Measurements from ENCODE around the gene SAV1.
"Not testable (repeated sequence)": the region's sequence is repeated elsewhere in the genome, so short reads cannot be mapped to it uniquely, and the experiment has no call there.

The SAV1 gene

DNA sequence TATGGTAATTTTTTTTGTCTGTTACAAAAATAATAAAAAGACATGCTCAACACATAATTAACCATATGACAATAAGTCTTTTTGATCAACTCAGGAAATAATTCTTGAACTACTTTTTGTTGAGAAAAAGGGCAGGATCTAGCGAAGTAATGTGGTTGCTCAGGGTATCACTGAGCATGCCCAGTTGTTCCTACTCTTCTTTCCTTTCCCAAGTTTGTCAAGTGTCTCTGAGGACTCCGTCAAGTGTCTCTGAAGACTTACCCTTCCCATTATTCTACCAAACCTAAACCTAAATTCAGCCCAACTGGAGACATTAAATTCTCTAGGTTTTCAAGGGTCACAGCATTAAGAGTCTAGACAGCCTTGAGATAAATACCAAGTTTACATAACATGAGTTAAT lies 3.5 kb downstream of the SAV1 start:
- DNase-seq, result not testable (repeated sequence)

DNA sequence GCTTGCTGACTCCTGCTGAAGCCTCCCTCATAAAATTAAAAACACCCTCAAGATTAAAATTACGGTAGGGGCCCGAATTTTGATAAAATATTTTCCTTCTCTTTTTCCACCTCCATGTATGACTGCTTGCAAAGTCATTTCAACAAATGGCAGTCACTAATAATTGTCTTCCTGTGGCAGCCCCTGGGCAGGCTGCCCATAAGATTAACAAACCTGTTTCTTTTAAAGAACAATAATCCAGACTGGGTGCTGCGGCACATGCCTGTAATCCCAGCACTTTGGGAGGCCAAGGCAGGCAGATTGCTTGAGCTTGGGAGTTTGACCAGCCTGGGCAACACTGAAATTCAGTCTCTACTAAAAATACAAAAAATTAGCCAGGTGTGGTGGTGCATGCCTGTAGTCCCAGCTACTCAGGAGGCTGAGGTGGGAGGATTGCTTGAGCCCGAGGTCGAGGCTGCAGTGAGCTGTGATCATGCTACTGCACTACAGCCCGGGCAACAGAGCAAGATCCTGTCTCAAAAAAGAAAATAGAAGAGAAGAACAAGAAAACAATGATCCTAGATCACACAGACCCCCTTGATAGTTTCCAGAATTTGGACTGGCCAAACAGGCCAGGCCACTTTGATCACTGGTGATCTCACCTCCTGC lies 8.7 kb downstream of the SAV1 start:
- no peak for DNase-seq

DNA sequence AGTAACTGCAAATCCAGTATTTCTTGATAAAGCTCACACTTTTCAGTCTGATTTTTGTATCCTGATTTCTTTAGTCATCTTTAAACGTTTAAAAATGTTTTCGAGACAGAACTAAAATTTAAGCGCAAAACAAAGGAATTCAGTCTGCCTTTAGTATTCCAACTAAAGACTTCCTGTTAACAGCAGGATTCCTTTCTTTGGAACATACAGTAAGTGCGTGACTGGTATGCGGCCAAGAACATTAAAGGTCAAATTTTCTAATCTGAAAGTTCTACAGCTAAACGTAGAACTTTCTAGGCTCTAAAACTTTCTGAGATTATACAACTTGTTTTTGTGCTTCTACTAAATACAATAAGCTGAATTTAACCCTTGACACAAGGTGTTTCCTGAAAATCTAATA lies 9.9 kb downstream of the SAV1 start:
- no peak for DNase-seq

DNA sequence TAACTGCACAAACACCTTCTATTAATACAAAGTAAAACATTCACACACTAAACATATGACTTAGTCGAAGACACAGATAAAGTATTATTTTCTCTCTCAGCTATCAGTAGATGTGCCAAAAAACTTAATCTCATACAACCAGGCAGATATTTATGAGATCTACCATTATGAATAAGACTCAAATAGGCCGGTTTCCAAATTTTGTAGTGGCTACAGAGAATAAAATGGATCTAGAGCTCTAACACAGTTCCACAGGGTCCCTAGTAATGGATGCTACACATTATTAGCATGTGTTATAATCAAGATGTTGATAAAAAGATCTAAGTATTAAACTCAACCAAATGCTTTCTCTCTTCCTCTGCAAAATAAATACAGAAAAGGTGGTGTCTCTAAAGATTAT lies 10.4 kb downstream of the SAV1 start:
- no peak for DNase-seq

DNA sequence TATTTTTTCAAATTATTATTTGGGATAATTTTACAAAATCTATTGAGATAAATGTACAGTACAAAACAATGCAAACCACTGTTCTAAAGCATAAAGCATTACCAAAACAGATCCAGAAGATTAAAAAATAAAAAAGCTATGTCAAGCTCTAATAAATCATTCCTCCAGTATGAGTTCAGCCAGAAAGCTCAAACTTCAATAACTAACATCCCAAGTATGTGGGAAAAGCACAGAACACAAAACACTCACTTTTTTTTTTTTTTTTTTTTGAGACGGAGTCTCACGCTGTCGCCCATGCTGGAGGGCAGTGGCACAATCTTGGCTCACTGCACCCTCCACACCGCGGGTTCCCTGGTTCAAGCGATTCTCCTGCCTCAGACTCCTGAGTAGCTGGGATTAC lies 11.3 kb downstream of the SAV1 start:
- DNase-seq, result no peak

DNA sequence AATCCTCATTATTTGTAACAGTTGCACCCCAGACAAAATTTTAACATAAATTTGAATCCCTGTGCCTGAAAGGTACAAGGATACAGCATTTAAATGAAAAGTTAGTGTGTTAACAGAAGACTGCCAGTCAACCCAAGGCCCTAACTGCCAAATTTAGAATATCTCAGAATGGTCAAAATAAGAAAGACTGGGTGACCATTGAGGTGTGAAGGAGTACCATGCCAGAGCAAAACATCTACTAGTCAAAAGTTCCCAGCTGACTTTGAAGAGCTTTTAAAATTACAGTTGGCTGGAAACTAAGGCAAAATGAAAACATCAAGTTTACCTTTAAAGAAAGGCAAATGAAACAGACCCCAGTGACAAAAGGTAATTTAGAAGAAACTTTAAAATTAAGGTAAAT lies 18.4 kb downstream of the SAV1 start:
- no peak for DNase-seq

DNA sequence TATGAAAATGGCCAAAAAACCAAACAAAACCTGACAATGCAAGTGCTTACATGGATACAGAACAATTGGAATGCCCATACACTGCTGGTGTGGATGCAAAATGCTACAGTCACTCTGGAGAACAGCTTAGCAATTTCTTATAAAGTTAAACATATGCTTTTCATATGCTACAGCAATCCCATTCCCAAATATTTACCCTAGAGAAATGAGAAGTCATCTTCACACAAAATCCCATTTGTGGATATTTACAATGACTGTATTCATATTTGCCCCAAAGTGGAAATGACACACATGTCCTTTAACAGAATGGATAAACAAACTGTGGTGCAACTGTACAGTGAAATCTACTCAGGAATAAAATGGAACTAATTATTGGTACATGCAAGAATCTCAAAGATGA lies 20.4 kb downstream of the SAV1 start:
- no peak for DNase-seq

- no peak for DNase-seq
Observed at GRCh38 chr14:50647282-50647681, 20.8 kb downstream of the SAV1 start.

DNA sequence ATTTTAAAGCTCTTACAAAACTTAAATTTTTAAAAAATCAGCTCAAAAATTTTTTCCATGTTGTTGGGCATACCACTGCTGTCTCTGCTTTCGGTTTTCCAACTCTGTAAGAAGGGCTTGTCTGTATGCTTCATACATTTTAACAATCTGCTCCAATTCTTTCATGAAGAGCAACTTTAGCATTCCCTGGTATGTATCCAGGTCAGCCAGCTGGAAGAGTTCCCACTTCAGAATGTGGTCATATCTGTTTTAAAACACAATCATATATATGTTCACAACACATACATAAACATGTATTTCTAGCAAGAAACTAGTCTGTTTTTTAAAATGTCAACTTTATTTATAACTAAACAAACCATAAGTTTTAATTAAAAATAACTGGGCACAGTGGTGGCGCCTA lies 33.0 kb downstream of the SAV1 start:
- no peak for DNase-seq

GRCh38 chr14:50633954-50634353 lies 34.2 kb downstream of the SAV1 start:
- no peak for DNase-seq

GRCh38 chr14:50631408-50631821 lies 36.7 kb downstream of the SAV1 start:
- no peak for DNase-seq

GRCh38 chr14:50624947-50625346 lies 43.2 kb downstream of the SAV1 start:
- not testable (repeated sequence) for DNase-seq

DNA sequence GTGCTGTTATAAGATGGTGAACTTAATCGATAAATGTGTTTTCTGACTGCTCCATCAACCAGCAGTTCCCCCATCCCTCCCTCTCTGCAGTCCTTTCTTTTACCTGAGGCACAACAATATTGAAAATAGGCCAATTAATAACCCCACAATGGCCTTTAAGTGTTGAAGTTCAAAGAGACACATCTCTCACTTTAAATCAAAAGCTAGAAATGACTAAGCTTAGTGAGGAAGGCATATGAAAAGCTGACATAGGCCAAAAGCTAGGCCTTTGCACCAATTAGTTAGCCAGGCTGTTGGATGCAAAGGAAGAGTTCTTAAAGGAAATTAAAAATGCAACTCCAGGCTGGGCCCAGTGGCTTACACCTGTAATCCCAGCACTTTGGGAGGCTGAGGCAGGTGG lies 43.7 kb downstream of the SAV1 start:
- DNase-seq, result no peak

GRCh38 chr14:50622978-50623377 lies 45.1 kb downstream of the SAV1 start:
- DNase-seq, result no peak

DNA sequence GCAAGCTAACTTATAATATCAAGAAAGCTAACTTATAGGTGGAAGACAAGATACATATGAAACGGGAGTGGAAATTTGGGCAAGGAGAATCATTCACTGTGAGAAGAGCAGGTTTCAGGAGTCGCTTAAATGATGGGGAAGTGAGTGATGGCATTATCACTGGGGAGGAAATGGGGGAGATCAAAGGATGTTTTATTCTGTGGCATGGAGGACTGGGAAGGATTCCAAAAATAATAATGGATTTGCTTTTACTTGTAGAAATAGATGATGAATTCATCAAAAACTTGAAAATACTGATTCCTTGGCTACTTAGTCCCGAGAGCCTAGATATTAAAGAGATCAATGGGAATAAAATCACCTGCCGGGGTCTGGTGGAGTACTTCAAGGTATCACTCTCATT lies 47.8 kb downstream of the SAV1 start:
- DNase-seq, result no peak

DNA sequence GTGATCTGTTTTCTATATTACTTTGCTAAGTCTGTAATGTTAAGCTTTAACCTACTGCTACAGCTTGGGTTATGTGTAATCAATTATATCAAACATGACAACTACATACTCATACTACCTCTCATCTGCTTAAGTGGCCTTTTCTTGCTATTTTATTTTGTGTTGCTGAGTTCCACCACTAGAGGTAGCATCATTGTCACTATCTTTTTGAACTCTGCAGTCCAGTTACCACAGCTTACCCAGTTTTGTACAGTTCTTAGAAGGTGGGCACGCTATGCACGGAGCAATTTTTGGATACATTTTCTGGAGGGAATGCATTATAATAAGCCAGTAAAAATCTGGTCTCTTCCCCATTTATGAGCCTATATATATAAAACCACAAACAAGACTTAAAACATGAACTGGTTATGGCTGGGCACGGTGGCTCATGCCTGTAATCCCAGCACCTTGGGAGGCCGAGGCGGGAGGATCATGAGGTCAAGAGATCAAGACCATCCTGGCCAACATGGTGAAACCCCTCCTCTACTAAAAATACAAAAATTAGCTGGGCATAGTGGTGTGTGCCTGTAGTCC lies 48.5 kb downstream of the SAV1 start:
- DNase-seq, result no peak

DNA sequence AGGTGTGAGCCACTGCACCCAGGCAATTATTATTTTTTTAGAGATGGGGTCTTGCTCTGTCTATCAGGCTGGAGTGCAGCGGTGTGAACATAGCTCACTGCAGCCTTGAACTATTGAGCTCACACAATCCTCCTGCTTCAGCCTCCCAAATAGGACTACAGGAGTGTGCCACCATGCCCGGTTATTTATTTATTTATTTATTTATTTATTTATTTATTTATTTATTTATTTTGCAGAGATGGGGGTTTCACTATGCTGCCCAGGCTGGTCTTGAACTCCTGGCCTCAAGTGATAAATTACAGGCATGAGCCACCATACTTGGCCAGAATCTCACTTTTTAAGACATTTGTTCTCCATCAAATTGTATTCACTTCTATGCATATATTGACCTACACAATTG lies 51.8 kb downstream of the SAV1 start:
- no peak for DNase-seq

DNA sequence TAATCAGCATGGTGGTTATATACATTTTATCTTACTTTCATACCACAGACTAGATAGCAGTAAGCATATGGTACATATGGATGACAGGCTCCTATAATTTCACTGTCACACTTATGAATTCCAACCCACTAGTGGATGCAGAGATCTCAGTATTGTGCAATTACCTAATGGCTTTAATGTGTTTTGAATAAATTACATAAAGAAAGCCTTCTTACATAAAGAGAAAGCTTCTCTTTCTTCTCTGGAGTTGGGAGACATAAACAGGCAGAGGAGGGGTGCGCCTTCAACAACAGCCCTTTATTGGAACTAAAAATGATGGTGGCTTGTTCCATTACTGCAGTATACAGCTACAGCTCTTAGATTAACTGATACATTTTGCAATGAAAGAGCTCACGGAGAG lies 52.6 kb downstream of the SAV1 start:
- DNase-seq, result no peak

GRCh38 chr14:50615056-50615455 lies 53.0 kb downstream of the SAV1 start:
- DNase-seq, result no peak

DNA sequence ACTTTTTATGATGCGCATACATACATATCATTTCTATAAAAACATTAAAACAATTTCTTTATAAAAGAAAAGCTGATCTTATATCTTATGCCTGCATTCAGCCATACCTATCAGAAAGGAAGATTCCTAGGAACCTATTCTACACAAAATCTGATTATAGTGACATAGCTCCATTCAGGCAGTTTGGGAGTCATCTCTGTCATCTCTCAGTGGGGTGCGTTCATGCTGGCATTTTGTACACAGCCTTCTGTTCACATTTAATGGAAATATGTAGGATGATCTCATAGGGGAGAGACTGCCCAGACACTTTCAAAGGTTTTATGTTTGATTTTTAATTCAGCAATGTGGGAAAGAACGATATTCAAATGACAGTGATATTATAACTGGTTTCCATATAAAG lies 55.3 kb downstream of the SAV1 start:
- no peak for DNase-seq

DNA sequence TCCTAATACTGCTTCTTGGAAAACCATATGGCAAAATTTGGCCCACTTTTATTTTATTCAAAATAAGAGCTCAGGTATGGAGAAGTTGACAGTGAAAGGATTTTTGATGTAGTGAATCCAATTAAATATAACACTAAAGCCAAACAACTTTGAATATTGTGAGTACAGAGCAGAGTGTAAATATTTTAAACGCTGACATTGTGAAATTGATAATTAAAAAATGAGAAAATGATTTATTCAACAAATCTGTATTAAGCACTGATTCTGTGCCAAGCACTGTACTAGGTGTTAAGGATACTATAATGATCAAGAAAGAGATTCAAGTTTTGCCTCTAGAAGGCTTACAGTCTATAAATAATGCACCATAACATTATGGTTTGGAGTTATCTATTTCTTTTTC lies 57.6 kb downstream of the SAV1 start:
- DNase-seq, result no peak

DNA sequence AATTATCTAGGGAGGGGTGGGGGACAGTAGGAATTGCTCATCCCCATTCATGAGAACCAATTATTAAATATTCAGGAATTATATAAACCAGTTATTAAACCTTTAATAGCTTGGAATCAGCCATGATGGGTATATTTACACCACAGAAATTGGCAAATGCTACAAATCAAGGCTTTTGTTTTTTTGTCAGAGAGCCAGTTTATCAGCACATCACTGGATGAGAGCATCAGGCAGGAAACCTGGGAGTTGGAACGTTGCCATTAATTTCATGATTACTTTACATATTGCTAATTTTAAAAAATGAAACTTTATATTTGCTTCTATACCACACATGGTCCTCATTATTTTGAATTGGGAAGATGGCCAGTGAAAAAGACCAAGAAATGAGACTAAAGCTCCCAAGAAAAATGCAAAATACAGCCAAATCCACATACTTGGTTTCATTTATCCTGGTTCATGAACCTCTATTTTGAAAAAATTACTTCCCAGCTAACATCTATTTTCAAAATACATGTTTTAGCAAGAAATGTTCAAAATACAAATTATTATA lies 59.7 kb downstream of the SAV1 start:
- DNase-seq, result no peak

DNA sequence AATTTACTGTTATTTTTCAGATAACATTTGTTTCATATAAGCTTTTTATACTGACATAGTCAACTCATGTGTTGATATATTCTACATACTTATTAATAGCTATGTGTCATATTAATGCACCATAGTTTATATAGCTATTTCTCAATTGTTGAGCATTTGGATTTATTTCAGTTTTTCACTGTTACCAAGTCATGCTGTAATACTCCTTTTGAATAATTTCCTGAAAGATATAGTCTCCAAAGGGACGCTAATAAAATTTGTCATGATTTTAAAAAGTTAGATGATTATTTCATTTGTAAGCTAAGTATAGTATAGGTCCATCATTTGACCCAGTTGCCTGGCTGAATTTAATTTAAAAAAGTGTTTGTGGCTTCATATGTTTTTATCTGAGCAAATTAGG lies 60.3 kb downstream of the SAV1 start:
- DNase-seq, result no peak

DNA sequence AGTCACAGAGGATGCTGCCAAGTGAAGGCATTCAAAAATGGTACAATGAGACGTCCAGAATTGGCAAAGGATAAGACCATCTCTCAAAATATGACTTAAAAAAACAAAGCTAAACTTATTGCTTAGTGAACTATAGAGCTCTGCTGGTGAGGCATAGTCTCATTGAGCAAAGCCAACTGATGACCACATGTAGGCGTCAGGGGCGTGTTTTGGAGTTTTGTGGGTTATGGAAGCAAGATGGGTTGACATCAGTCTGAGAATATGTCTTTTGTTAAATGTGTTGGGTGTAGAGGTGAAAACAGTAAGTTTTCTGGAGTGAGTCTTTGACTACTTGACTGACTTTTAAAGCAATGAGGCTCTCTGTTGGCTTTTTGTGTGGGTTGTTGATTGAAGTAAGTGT lies 60.9 kb downstream of the SAV1 start:
- no peak for DNase-seq

DNA sequence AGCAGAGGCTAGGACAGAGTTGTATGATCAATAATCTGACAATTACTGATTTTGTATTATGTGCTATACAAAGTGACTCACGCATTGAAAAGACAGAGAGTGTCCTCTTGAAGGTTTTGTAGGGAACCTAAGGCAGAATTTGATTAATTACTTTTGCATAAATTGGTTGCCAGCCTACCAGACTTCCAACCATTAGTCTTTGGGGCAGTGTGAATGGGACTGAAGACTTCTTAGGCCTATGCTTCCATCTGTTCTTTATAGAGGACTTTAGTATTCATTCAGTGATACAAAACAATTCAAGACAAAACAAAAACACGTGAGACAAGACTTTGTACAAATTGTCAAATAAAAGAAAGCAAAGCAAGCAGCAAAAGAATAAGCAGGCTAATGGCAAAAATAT lies 61.6 kb downstream of the SAV1 start:
- DNase-seq, result no peak
